Fibroblast of skin of right quadriceps (primary cell): ENCODE measurements around the gene LAMA3.

Experiments used
- DNase-seq: peaks from one replicate; pipeline ENCODE4 v3.0.0-alpha.2; 2013

LAMA3 gene

GRCh38 chr18:23669202-23669766, 20.0 kb upstream of the LAMA3 start:
- no peak for DNase-seq

- no peak for DNase-seq
These were observed 19.3 kb upstream of the LAMA3 start for GRCh38 chr18:23669804-23670405.

GRCh38 chr18:23671564-23671963, 17.7 kb upstream of the LAMA3 start:
- DNase-seq = no peak

GRCh38 chr18:23673725-23674124, 15.5 kb upstream of the LAMA3 start:
- DNase-seq = no peak

GRCh38 chr18:23675236-23675635, 14.0 kb upstream of the LAMA3 start:
- DNase-seq = no peak

DNA sequence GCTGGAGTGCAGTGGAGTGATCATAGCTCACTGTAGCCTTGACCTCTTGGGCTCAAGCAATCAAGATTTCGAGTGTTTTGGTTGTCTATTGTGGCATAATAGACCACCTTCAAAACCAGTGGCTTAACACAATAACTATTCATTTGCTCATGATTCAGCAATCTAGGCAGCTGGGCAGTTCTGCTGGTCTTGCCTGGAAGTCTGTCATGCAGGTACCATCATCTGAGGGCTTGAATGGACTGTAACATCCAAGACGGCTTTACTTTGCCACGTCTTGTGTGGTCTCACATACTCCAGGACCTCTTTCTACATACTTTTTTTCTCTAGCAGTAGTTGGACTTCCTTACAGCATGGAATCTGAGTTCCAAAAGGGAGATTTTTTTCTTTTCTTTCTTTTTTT, 13.4 kb upstream of the LAMA3 start:
- DNase-seq = no peak

DNA sequence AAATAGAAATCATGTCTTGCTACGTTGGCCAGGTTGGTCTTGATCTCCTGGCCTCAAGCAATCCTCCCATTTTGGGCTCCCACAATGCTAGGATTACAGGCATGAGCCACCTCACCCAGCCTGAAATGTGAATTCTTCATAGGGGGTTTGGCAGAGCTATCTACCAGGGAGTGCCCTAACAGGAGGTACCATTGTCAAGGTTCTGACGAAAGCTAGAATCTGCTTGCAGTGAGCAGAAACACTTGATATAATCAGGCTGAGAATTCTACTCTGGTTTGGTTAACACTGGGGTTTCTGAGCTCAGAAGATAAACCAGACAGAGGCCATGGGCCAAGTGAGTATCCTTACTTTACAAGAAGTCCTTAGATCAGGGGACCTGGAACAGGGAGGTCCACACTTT, 7.2 kb upstream of the LAMA3 start:
- no peak for DNase-seq

- DNase-seq = no peak
These were observed 6.8 kb upstream of the LAMA3 start for GRCh38 chr18:23682472-23682871.

- DNase-seq = no peak
These were observed 6.1 kb upstream of the LAMA3 start for GRCh38 chr18:23683155-23683554.

DNA sequence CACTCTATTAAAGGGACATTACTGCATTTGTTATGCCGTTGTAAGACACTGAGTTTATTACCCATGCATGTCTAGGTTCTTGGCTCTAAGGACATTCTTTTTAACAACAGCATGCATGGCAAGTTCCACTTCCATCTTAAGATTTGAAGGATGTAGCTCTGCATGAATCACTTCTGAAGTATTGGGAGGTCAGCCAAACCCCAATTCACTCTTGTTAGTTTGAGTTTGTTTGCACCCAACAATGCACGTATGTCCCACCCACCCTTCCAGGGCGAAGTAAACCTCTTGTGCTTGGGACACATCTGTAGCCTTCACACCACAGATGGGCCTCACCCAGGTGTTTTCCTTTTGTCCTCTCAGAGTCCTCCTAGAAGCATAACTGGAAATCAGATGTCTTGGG, 5.6 kb upstream of the LAMA3 start:
- peak; percentile 24 for DNase-seq

DNA sequence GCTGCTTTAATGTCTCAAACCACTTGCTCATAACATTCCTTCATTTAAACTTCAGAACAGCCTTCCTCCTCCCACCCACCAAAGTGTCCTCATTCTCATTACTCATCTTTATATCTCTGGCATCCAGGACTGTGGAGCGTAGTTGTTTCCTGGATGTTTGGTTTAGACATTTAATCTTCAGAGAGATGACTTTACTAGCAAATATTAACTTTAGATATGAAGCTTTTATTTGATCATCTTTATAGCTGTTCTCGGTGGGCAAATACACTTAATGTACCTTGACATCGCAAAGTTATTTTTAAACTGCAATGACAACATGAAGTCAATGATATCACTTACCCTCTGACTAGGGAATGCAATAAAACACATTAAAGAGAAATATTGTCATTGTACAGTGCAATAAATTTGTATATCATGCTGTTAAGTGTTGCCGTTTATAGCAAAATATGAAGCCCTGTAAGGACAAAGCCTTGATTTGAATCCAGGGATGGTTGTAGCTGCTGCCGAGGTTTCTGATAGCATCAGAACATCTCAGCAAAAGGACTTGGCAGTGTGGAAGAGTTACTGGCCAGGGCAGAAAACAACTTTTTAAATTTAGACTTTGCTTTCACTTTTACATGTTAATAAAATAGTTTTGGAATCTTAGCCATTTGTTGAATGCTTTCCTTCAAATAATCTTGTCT, 4.6 kb upstream of the LAMA3 start:
- DNase-seq = peak; percentile 57

DNA sequence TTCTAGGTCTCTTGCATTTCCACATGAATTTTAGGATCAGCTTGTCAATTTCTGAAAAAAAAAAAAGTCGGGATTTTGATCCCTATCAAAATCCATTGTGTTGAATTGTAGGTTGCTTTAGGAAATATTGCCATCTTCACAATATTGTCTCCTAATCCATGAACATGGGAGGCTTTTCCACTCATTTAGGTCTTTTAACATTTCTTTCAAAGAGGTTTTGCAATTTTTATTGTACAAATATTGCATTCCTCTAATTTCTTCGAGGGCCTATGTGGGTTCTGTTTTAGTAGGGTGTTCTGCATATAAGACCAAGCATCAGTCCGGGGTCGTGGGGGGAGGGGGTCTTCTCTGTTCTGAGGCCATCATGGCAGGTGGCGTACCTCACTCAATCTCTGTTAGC, 725 bp upstream of the LAMA3 start:
- no peak for DNase-seq

DNA sequence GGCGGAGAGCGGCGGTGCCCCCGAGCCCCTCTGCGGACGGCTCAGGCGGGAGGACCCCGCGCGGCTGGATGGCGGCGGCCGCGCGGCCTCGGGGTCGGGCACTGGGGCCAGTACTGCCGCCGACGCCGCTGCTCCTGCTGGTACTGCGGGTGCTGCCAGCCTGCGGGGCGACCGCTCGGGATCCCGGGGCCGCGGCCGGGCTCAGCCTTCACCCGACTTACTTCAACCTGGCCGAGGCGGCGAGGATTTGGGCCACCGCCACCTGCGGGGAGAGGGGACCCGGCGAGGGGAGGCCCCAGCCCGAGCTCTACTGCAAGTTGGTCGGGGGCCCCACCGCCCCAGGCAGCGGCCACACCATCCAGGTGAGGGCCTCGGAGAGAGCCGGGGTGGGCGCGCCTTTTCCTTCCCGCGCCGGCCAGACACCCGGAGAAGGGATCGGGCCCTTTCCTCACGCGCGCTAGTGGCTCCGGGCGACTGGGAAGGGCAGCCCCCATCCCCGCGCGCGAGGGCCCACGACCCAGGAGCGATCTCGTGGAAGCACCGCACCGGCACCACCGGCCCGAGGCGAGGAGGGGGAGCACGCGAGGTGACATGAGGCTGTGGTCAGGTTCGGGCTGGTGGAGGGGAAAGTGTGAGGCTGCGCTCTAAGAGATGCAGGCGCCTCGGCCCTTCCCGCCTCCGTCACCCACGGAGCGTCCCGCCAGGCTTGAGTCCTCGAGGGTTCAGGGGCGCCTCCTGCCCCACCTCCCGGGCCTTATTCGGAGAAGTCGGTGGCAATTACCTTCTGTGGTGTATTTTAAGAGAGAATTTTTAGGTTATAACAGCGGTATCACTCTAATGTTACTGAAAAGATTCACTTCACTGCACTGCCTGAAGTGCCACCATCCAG, 607 bp downstream of the LAMA3 start:
- no peak for DNase-seq

DNA sequence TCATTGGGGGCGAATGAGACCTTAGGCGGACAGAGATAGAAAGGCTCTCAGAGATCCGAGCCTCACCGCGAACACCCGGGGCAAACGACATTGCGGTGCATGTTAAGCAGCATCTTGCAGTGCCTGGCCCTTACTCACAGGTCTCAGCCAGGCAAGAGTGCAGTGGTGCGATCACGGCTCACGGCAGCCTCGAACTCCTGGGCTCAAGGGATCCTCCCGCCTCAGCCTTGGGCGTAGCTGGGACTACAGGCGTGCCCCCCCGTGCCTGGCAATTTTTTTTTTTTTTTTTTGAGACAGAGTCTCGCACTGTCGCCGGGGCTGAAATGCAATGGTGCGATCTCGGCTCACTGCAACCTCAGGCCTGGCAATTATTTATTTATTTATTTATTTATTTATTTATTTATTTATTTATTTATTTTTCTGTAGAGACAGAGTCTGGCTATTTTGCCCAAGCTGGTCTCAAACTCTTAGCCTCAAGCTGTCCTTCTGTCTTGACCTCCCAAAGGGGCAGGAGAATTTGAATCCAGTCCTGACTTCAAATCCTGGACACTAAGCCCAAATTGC, 1.3 kb downstream of the LAMA3 start:
- DNase-seq = no peak

DNA sequence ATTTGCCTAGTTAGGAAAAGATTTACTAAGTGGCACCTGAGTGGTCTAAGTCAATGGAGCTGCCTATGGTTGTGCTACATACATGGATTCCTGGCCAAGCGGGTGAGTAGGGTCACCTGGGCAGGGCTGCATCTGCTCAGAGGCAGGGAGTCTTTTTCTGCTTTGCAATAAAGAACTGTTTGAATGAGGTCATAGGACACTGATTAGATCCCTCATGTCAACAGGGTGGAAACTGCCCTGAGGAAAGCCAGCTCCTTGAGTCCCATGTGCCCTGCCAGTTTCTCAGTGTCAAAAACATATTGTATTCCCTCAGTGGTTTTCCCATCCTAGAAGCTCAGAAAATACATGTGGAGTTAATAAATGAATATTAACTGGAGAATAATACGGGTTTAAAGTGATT, 4.6 kb downstream of the LAMA3 start:
- DNase-seq = no peak

DNA sequence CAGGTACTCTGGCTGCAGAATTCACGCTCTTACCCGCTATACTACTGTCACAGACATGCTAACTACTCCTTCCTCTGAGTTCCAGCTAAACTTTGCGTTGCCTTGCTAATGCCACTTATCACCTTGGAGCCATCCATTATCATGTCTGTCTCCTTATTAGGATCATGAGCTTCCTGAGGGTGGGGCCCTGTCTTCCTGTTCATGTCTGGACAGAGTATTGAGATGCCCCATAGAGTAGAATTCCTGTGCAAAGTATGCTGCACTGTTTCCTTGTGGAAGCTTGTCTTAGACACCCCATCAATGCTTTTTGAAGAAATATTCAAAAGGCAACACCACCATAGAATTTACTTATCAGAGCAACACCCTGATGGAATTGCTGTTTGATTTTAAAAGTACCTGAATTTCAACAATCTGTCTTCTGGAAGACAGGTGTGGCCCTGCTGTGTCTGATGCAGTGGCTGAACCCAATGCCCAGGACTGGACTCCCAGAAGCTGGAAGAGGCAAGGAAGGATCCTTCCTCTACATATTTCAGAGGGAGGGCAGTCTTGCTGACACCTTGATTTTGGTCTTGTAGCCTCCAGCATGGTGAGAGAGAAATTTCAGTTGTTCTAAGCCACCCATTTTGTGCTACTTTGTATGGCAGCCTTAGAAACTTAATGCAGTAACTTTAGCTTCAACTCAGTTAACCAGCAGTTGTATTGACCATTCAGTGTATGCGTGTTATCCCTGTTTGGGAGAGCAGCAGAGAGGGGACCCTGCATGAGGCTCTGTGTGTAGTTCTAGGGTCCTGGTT, 5.6 kb downstream of the LAMA3 start:
- DNase-seq = no peak

DNA sequence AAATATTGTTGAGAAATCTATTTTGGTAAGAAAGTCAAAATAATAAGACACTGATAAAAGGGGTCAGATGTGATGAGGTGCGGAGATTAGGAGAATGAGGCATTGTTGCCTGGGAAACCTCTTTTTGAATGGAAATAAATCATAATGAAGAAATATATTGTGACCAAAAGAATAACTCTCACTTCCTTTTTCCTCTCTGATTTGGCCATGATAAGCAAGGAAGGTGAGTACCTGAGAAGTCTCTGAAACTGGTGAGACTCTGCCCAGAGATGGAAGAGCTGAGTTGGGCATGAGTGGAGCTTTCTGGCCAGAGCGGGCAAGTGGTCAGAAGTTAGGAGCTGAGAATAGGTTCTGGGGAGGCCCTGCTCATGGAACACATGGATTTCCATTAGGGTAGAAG, 11.8 kb downstream of the LAMA3 start:
- no peak for DNase-seq

DNA sequence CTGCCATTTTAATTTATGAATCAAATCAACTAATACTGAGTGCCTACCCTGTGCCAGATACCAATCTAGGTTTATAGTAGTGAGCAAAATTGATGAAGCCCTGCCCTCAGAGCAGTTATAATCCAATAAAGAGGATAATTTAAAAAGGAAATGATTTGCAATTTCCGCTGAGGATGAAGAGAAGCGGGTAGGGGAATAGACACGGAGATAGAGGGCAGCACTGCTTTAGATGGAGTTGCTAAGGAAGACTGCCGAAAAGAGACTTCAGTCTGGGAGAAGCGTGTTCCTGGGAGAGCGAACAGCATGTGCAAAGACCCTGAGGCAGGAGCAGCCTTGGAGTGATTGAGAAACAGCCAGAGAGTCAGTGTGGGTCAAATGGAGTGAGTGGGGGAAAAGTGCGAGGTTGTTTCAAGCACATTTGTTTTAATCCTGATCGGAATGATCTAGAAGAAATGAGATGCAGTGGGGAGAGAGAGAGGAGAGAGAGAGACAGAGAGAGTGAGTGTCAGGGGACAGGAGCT, 12.4 kb downstream of the LAMA3 start:
- no peak for DNase-seq

GRCh38 chr18:23702606-23703005, 13.4 kb downstream of the LAMA3 start:
- no peak for DNase-seq

DNA sequence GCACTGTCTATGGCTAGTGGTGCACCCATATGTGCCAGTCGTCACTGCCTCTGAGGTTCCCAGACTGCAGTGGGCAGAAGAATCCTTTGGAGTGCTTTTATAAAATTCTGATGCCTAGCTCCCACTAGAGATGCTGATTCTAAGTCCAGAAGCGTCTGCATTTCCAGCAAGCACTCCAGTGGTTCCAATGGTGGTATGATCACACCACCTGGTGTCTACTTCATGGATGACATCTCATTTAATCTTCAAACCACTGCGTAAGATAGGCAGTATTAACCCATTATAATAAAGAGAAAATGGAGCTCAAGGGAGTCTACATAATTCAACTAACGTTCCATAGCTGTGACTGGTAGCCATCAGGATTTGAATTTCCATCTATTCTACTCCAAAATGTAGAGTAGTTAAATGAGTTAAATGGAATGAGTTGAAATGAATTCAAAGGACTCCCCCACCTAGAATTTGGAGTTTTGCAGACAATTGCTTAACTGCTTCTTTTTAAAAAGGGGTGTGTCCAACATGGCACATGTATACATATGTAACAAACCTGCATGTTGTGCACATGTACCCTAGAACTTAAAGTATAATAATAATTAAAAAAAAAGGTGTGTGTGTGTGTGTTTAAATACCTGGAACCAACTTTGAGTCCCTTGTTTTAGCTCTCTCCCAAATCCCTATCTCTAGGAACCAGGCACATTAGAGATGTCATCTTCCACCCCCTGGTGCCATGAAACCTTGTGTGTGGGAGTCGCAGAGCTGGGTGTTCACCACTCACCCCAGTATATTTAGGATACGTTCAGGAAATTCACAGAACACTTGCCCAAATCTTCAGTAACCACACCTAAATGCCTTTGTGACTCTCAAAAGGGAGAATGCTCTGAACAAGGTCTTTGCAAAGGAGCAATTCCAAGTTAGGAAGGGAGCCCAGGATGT, 14.1 kb downstream of the LAMA3 start:
- peak; percentile 69 for DNase-seq

GRCh38 chr18:23703987-23704384, 14.7 kb downstream of the LAMA3 start:
- no peak for DNase-seq
